Measurements from ENCODE around the gene HDAC11. TPM values are rescaled to one million over a fixed set of nuclear protein-coding genes. Genes with fewer than 3 reads are reported as not detected.

HDAC11 gene
- total and polyA plus RNA-seq, 2 of the 13 experiments (the other 11 are each of a cell fraction or from before 2014, with no cell fraction given): 13.7 to 33.1 TPM

DNA sequence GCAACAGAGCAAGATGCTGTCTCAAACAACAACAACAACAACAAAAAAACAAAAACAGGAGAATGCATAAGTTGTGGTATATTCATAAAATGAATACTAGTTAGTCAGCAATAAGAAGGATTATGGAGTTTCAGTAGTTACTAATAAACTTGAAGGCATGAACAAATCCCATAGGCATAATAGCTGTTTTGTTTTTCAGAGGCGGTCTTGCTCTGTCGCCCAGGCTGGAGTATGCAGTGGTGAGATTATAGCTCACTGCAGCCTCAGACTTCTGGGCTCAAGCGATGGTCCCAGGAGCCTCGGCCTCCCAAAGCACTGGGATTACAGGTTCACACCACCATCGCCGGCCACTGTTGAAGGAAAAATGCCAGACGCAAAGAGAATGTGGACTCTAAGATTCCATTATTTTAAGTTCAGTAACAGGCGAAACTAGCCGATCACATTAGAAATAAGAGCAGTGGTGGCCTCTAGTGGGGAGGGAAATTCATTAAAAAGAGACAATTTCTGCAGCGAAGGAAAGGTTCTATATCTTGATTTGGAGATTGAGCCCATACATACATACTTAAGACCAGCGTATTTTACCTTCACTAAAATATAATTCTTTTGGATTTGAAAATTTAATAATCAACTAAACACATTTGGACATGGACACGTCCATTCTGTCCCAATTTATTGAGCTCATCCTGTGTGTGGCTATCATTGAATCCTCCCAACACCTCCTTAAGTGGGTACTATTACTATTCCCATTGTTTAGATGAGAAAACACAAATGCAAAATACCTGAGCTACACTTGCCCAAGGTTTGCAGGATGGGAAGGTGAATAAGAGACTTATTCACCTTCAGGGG, 27.4 kb upstream of the HDAC11 start (continued):
- 0 out of 2 replicates have a peak, but pooled peaks have one; percentile 35 for TF ChIP-seq ZNF761 (CRISPR knock-in tag; conservative IDR thresholded peaks at IDR 0.05)
- TF ChIP-seq, protein P1, sequence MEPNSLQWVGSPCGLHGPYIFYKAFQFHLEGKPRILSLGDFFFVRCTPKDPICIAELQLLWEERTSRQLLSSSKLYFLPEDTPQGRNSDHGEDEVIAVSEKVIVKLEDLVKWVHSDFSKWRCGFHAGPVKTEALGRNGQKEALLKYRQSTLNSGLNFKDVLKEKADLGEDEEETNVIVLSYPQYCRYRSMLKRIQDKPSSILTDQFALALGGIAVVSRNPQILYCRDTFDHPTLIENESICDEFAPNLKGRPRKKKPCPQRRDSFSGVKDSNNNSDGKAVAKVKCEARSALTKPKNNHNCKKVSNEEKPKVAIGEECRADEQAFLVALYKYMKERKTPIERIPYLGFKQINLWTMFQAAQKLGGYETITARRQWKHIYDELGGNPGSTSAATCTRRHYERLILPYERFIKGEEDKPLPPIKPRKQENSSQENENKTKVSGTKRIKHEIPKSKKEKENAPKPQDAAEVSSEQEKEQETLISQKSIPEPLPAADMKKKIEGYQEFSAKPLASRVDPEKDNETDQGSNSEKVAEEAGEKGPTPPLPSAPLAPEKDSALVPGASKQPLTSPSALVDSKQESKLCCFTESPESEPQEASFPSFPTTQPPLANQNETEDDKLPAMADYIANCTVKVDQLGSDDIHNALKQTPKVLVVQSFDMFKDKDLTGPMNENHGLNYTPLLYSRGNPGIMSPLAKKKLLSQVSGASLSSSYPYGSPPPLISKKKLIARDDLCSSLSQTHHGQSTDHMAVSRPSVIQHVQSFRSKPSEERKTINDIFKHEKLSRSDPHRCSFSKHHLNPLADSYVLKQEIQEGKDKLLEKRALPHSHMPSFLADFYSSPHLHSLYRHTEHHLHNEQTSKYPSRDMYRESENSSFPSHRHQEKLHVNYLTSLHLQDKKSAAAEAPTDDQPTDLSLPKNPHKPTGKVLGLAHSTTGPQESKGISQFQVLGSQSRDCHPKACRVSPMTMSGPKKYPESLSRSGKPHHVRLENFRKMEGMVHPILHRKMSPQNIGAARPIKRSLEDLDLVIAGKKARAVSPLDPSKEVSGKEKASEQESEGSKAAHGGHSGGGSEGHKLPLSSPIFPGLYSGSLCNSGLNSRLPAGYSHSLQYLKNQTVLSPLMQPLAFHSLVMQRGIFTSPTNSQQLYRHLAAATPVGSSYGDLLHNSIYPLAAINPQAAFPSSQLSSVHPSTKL (CRISPR knock-in tag; IDR thresholded peaks at IDR 0.05): 0 out of 2 replicates have a peak, but pooled peaks have one; percentile 5
- TF ChIP-seq RCOR2 (CRISPR knock-in tag; IDR thresholded peaks at IDR 0.05): 0 out of 2 replicates have a peak, but pooled peaks have one; percentile 6
- TF ChIP-seq PHF21A (CRISPR knock-in tag; IDR thresholded peaks at IDR 0.05): no peak
- TF ChIP-seq RXRB (CRISPR knock-in tag; IDR thresholded peaks at IDR 0.05; ENCODE audit: borderline replicate concordance): no peak
- no peak for TF ChIP-seq ZNF24 (IDR thresholded peaks at IDR 0.05)
- TF ChIP-seq KAT8 (CRISPR knock-in tag; IDR thresholded peaks at IDR 0.05): no peak
- no peak for TF ChIP-seq ZNF615 (CRISPR knock-in tag; IDR thresholded peaks at IDR 0.05; ENCODE audit: borderline replicate concordance)
- peak; percentile 51 for TF ChIP-seq RAD21 (CRISPR knock-in tag; IDR thresholded peaks at IDR 0.05)
- TF ChIP-seq ZSCAN12 (CRISPR knock-in tag; IDR thresholded peaks at IDR 0.05): no peak
- TF ChIP-seq GATAD2A (CRISPR knock-in tag; IDR thresholded peaks at IDR 0.05): 0 out of 2 replicates have a peak, but pooled peaks have one; percentile 9
- no peak for TF ChIP-seq HCFC1 (IDR thresholded peaks at IDR 0.05; ENCODE audit: low read depth, low read length)
- no peak for TF ChIP-seq HNF1B (CRISPR knock-in tag; IDR thresholded peaks at IDR 0.05)
- peak; percentile 51; the same call in 1 of the 2 replicates for TF ChIP-seq FOXP1 (IDR thresholded peaks at IDR 0.05)
- TF ChIP-seq FOXP1 (CRISPR knock-in tag; IDR thresholded peaks at IDR 0.05): no peak
- TF ChIP-seq NCOR1 (IDR thresholded peaks at IDR 0.05; ENCODE audit: borderline replicate concordance, low read length): no peak
- no peak for TF ChIP-seq SMYD3 (CRISPR knock-in tag; IDR thresholded peaks at IDR 0.05)
- TF ChIP-seq MAFK (conservative IDR thresholded peaks at IDR 0.05 in 1 of 2, IDR thresholded peaks at IDR 0.05 in 1 of 2; ENCODE audit: low read length in 2 of 2): peak in 1 of 2 experiments; percentile 24; a peak in 1 of 4 replicates
- TF ChIP-seq PAX8 (CRISPR knock-in tag; IDR thresholded peaks at IDR 0.05; ENCODE audit: borderline replicate concordance): no peak
- peak; percentile 45; the same call in 1 of the 2 replicates for TF ChIP-seq SALL1 (CRISPR knock-in tag; IDR thresholded peaks at IDR 0.05)
- TF ChIP-seq SIX1 (CRISPR knock-in tag; IDR thresholded peaks at IDR 0.05; ENCODE audit: borderline replicate concordance): 0 out of 2 replicates have a peak, but pooled peaks have one; percentile 6
- no peak for TF ChIP-seq ZNF468 (CRISPR knock-in tag; IDR thresholded peaks at IDR 0.05)
- TF ChIP-seq, protein P2, sequence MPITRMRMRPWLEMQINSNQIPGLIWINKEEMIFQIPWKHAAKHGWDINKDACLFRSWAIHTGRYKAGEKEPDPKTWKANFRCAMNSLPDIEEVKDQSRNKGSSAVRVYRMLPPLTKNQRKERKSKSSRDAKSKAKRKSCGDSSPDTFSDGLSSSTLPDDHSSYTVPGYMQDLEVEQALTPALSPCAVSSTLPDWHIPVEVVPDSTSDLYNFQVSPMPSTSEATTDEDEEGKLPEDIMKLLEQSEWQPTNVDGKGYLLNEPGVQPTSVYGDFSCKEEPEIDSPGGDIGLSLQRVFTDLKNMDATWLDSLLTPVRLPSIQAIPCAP (CRISPR knock-in tag; IDR thresholded peaks at IDR 0.05; ENCODE audit: low read depth): no peak
- TF ChIP-seq, protein P3, sequence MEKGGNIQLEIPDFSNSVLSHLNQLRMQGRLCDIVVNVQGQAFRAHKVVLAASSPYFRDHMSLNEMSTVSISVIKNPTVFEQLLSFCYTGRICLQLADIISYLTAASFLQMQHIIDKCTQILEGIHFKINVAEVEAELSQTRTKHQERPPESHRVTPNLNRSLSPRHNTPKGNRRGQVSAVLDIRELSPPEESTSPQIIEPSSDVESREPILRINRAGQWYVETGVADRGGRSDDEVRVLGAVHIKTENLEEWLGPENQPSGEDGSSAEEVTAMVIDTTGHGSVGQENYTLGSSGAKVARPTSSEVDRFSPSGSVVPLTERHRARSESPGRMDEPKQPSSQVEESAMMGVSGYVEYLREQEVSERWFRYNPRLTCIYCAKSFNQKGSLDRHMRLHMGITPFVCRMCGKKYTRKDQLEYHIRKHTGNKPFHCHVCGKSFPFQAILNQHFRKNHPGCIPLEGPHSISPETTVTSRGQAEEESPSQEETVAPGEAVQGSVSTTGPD (CRISPR knock-in tag; IDR thresholded peaks at IDR 0.05): no peak

Measured in HepG2 (cell line).